ENCODE data around the gene RNU1-3.
"Not testable (repeated sequence)": the region's sequence is repeated elsewhere in the genome, so short reads cannot be mapped to it uniquely, and the experiment has no call there.

DNA sequence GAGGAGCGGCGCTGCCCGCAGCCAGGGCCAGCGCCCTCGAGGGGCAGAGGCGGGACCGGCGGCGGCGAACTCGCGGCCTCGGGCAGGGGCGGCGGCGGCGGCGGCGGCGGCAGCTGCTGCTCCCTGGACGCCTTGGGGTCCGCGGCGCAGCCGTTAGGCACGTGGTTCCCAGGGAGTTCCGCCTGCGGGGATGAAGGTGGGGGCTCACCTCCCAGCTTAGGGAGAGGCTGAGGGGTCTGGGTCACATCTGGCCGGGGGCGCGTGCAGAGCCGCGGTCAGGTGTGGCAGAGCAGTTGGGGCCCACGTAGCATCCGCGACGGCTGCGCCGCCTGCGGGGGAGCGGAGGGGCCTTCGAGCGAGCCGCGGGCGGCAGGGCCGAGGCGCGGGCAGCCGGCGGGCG, 32.7 kb upstream of the RNU1-3 start:
- TF ChIP-seq, protein P1, sequence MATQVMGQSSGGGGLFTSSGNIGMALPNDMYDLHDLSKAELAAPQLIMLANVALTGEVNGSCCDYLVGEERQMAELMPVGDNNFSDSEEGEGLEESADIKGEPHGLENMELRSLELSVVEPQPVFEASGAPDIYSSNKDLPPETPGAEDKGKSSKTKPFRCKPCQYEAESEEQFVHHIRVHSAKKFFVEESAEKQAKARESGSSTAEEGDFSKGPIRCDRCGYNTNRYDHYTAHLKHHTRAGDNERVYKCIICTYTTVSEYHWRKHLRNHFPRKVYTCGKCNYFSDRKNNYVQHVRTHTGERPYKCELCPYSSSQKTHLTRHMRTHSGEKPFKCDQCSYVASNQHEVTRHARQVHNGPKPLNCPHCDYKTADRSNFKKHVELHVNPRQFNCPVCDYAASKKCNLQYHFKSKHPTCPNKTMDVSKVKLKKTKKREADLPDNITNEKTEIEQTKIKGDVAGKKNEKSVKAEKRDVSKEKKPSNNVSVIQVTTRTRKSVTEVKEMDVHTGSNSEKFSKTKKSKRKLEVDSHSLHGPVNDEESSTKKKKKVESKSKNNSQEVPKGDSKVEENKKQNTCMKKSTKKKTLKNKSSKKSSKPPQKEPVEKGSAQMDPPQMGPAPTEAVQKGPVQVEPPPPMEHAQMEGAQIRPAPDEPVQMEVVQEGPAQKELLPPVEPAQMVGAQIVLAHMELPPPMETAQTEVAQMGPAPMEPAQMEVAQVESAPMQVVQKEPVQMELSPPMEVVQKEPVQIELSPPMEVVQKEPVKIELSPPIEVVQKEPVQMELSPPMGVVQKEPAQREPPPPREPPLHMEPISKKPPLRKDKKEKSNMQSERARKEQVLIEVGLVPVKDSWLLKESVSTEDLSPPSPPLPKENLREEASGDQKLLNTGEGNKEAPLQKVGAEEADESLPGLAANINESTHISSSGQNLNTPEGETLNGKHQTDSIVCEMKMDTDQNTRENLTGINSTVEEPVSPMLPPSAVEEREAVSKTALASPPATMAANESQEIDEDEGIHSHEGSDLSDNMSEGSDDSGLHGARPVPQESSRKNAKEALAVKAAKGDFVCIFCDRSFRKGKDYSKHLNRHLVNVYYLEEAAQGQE (IDR thresholded peaks at IDR 0.05; ENCODE audit: insufficient read depth in 1 of 2, low read depth in 2 of 2, low read length in 1 of 2): not testable (repeated sequence)
- TF ChIP-seq, protein P2, sequence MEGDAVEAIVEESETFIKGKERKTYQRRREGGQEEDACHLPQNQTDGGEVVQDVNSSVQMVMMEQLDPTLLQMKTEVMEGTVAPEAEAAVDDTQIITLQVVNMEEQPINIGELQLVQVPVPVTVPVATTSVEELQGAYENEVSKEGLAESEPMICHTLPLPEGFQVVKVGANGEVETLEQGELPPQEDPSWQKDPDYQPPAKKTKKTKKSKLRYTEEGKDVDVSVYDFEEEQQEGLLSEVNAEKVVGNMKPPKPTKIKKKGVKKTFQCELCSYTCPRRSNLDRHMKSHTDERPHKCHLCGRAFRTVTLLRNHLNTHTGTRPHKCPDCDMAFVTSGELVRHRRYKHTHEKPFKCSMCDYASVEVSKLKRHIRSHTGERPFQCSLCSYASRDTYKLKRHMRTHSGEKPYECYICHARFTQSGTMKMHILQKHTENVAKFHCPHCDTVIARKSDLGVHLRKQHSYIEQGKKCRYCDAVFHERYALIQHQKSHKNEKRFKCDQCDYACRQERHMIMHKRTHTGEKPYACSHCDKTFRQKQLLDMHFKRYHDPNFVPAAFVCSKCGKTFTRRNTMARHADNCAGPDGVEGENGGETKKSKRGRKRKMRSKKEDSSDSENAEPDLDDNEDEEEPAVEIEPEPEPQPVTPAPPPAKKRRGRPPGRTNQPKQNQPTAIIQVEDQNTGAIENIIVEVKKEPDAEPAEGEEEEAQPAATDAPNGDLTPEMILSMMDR (IDR thresholded peaks at IDR 0.05): not testable (repeated sequence)
- not testable (repeated sequence) for TF ChIP-seq POLR2AphosphoS5 (IDR thresholded peaks at IDR 0.05; ENCODE audit: low read depth, low read length); SIN3A (IDR thresholded peaks at IDR 0.05; ENCODE audit: borderline replicate concordance, insufficient read depth, low read depth, low read length)
